GM12878 (cell line): Measurements from ENCODE around the gene CELF2. TPM values are rescaled to one million over a fixed set of nuclear protein-coding genes. Genes with fewer than 3 reads are reported as not detected.

Source experiments
- ATAC-seq: fragments of 200-7000 bp; cut with Tn5 transposase; 3 replicates; pipeline ENCODE4 v1.9.1; 2020; ENCODE audit warnings: mild to moderate bottlenecking, moderate library complexity
- BruUV-seq: library from RNA; stranded (reverse); fragments of 400-500 nt; replicated peaks from 2 replicates; lab custom pipeline; 2021; lab: Mats Ljungman, UMichigan
- CTCF ChIA-PET: fragments of 300-600 bp; sonication (Branson Sonifier 250); formaldehyde crosslinking; extraction: SDS; loops from one replicate; lab custom pipeline; 2021; ENCODE audit warnings: inconsistent platforms; lab: Yijun Ruan, JAX
- POLR2A ChIA-PET: fragments of 350-600 bp; formaldehyde crosslinking; extraction: SDS; loops from one replicate; lab custom pipeline; 2021; ENCODE audit warnings: inconsistent platforms; lab: Charles Lee
- RAD21 ChIA-PET: fragments of 300-600 bp; sonication (Branson Sonifier 250); formaldehyde crosslinking; loops from one replicate; lab custom pipeline; 2023; ENCODE audit warnings: antibody characterized with exemption; ENCODE audit not compliant: unreplicated experiment; lab: Charles Lee
- SMC1A ChIA-PET: fragments of 300-600 bp; sonication (Branson Sonifier 250); formaldehyde crosslinking; loops from one replicate; lab custom pipeline; 2023; ENCODE audit not compliant: unreplicated experiment, uncharacterized antibody; lab: Charles Lee
- DNase-seq: peaks from one replicate; pipeline ENCODE4 v3.0.0-alpha.2; 2011; ENCODE audit warnings: low read depth, low spot score
- FAIRE-seq: peaks from 3 replicates; lab custom pipeline; 2011; peaks lifted over from hg19 to GRCh38; lab: Jason Lieb, UNC
- H2AFZ ChIP-seq: 2 replicates; pipeline ENCODE4 v1.6.0; 2011; ENCODE audit warnings: low read depth, low read length, control low read depth; ENCODE audit not compliant: control insufficient read depth
- H3K27ac ChIP-seq: 2 replicates; pipeline ENCODE4 v1.5.1; 2011; ENCODE audit warnings: control low read depth; ENCODE audit not compliant: control insufficient read depth, insufficient read depth
- H3K27me3 ChIP-seq, 2 experiments: replicated peaks in 1 of 2; 2 replicates each; pipeline versions ENCODE4 v1.6.0 to v1.6.1; 2011; ENCODE audit warnings: low read length in 1 of 2; ENCODE audit not compliant: control insufficient read depth in 2 of 2, insufficient read depth in 2 of 2
- H3K36me3 ChIP-seq, 2 experiments: 2 replicates each; pipeline ENCODE4 v1.5.1; 2011; ENCODE audit warnings: low read length in 1 of 2; ENCODE audit not compliant: control insufficient read depth in 2 of 2, insufficient read depth in 2 of 2
- H3K4me1 ChIP-seq: 2 replicates; pipeline ENCODE4 v1.6.1; 2011; ENCODE audit warnings: mild to moderate bottlenecking, low read length, moderate library complexity, mixed read lengths; ENCODE audit not compliant: control insufficient read depth, insufficient read depth
- H3K4me2 ChIP-seq: 2 replicates; pipeline ENCODE4 v1.6.0; 2011; ENCODE audit warnings: control low read depth; ENCODE audit not compliant: control insufficient read depth, insufficient read depth
- H3K4me3 ChIP-seq: fragments of 200-600 bp; sonication (generic); 2 replicates; pipeline ENCODE4 v1.5.1; 2016
- H3K79me2 ChIP-seq: 2 replicates; pipeline ENCODE4 v1.6.0; 2011; ENCODE audit warnings: low read length; ENCODE audit not compliant: control insufficient read depth, insufficient read depth
- H3K9ac ChIP-seq: 2 replicates; pipeline ENCODE4 v1.8.0; 2011; ENCODE audit warnings: low read length, control low read depth, mixed read lengths; ENCODE audit not compliant: control insufficient read depth, insufficient read depth
- H3K9me3 ChIP-seq: replicated peaks from 3 replicates; pipeline ENCODE4 v1.5.1; 2011; ENCODE audit warnings: mild to moderate bottlenecking, low read length; ENCODE audit not compliant: control insufficient read depth, insufficient read depth
- H4K20me1 ChIP-seq: 2 replicates; pipeline ENCODE4 v1.6.0; 2011; ENCODE audit not compliant: control insufficient read depth, insufficient read depth
- ATF7 ChIP-seq: fragments of 450-650 bp; IDR thresholded peaks from 2 replicates; pipeline ENCODE4 v1.6.1; 2016; ENCODE audit warnings: low read depth, mild to moderate bottlenecking
- CHD2 ChIP-seq: IDR thresholded peaks from 2 replicates; pipeline ENCODE4 v1.6.1; 2011; ENCODE audit warnings: low read depth, low read length, improper control_type of control experiment, borderline replicate concordance
- EP300 ChIP-seq, 2 experiments: fragments of 150-350 bp in 1 of 2; IDR thresholded peaks; 2 replicates each; pipeline ENCODE4 v1.6.1; 2011 to 2012; ENCODE audit warnings: low read depth in 2 of 2, low read length in 2 of 2, borderline replicate concordance in 1 of 2, improper control_type of control experiment in 1 of 2, inconsistent platforms in 1 of 2; ENCODE audit not compliant: control insufficient read depth in 1 of 2
- EZH2 ChIP-seq: IDR thresholded peaks from 2 replicates; pipeline ENCODE4 v1.6.1; 2012; ENCODE audit warnings: low read depth, mild to moderate bottlenecking, control low read depth, inconsistent platforms, low read length, borderline replicate concordance; ENCODE audit not compliant: control insufficient read depth
- GATAD2B ChIP-seq: fragments of 450-650 bp; conservative IDR thresholded peaks from 2 replicates; pipeline ENCODE4 v1.6.1; 2017; ENCODE audit warnings: low read depth, mild to moderate bottlenecking, moderate library complexity
- IKZF1 ChIP-seq: fragments of 450-650 bp; conservative IDR thresholded peaks from 2 replicates; pipeline ENCODE4 v1.6.1; 2017; ENCODE audit warnings: antibody characterized with exemption, mild to moderate bottlenecking
- IKZF2 ChIP-seq, 2 experiments: fragments of 450-650 bp; IDR thresholded peaks; 2 replicates each; pipeline ENCODE4 v1.6.1; 2017; ENCODE audit warnings: mild to moderate bottlenecking in 2 of 2, moderate library complexity in 2 of 2
- MTA2 ChIP-seq: fragments of 450-650 bp; IDR thresholded peaks from 2 replicates; pipeline ENCODE4 v1.6.1; 2016; ENCODE audit warnings: low read depth, mild to moderate bottlenecking, moderate library complexity
- MYB ChIP-seq: fragments of 150-350 bp; IDR thresholded peaks from 2 replicates; pipeline ENCODE4 v1.6.1; 2014; ENCODE audit warnings: mild to moderate bottlenecking, low read depth, low read length, borderline replicate concordance
- NR2C1 ChIP-seq: fragments of 450-650 bp; IDR thresholded peaks from 2 replicates; pipeline ENCODE4 v1.6.1; 2017; ENCODE audit warnings: antibody characterized with exemption, mild to moderate bottlenecking, moderate library complexity
- PML ChIP-seq: IDR thresholded peaks from 2 replicates; pipeline ENCODE4 v1.6.1; 2012; ENCODE audit warnings: low read length, inconsistent platforms
- POLR2A ChIP-seq: IDR thresholded peaks from 2 replicates; pipeline ENCODE4 v1.6.1; 2011; ENCODE audit warnings: low read depth, mild to moderate bottlenecking, low read length
- POU2F2 ChIP-seq: IDR thresholded peaks from 3 replicates; pipeline ENCODE4 v1.6.1; 2011; ENCODE audit warnings: low read depth, mild to moderate bottlenecking, low read length, borderline replicate concordance
- TAF1 ChIP-seq: IDR thresholded peaks from 2 replicates; pipeline ENCODE4 v1.6.1; 2011; ENCODE audit warnings: mild to moderate bottlenecking, low read depth, low read length, borderline replicate concordance
- ZBED1 ChIP-seq: IDR thresholded peaks from 2 replicates; pipeline ENCODE4 v1.6.1; 2016; ENCODE audit warnings: borderline replicate concordance
- ZNF217 ChIP-seq: fragments of 450-650 bp; IDR thresholded peaks from 2 replicates; pipeline ENCODE4 v1.6.1; 2017; ENCODE audit warnings: antibody characterized with exemption, mild to moderate bottlenecking
- ZNF622 ChIP-seq: fragments of 450-650 bp; IDR thresholded peaks from 2 replicates; pipeline ENCODE4 v1.6.1; 2017; ENCODE audit warnings: mild to moderate bottlenecking, inconsistent platforms
- WGBS: methylation state at CpG from one replicate; pipeline ENCODE4 v1.1.6; 2016; ENCODE audit warnings: low lambda C conversion rate; ENCODE audit not compliant: insufficient replicate concordance, insufficient coverage; ENCODE audit errors: missing lambda C conversion rate; 5-methylcytosine and 5-hydroxymethylcytosine counted together
- in situ Hi-C: fragments of 300-500 bp; cut with MboI; formaldehyde crosslinking; loops from 9 replicates; pipeline ENCODE4 v1.14.3; 2018; ENCODE audit warnings: mixed read lengths
- intact Hi-C: fragments of 100-400 bp; cut with micrococcal nuclease; formaldehyde crosslinking; loops from one replicate; pipeline ENCODE4 v1.14.2; 2022; ENCODE audit not compliant: unreplicated experiment
- polyA plus RNA-seq, 11 experiments: library from polyadenylated mRNA; depleted of rRNA in 4 of 11; unstranded in 6 of 11; stranded (reverse) in 5 of 11; fragments of >200 nt; fragmentation: Nextera tagmentation in 4 of 11; fragmentation: Illumina TruSeq in 1 of 11; extraction: Ambion mirVana in 4 of 11; extraction: Trizol in 1 of 11; gene quantifications; 1 replicate in 1 of 11; 2 replicates in 10 of 11; pipeline versions ENCODE4 v1.2.1 to v1.2.3, GENCODE V29; 2011 to 2016; ENCODE audit warnings: inconsistent platforms in 2 of 11, missing spikeins in 2 of 11, low read depth in 1 of 11
- total RNA-seq, 4 experiments: library from RNA; depleted of rRNA in 3 of 4; stranded (reverse); fragments of >200 nt in 3 of 4; fragmentation: Illumina TruSeq in 1 of 4; extraction: Trizol in 1 of 4; gene quantifications; 2 replicates each; pipeline versions ENCODE4 v1.2.1 to v1.2.3, GENCODE V29; 2013 to 2021
- TF ChIP-seq, protein P1 (sequence below): fragments of 450-650 bp; IDR thresholded peaks from 2 replicates; pipeline ENCODE4 v1.6.1; 2014; ENCODE audit warnings: mild to moderate bottlenecking
- TF ChIP-seq, protein P2 (sequence below): IDR thresholded peaks from 2 replicates; pipeline ENCODE4 v1.6.1; 2012; ENCODE audit warnings: mild to moderate bottlenecking, low read depth, low read length

The CELF2 gene
- total and polyA plus RNA-seq, 10 of the 15 experiments (the other 5 are each of a cell fraction or from before 2014, with no cell fraction given) = 20.8 to 129 (median 86.3) TPM

DNA sequence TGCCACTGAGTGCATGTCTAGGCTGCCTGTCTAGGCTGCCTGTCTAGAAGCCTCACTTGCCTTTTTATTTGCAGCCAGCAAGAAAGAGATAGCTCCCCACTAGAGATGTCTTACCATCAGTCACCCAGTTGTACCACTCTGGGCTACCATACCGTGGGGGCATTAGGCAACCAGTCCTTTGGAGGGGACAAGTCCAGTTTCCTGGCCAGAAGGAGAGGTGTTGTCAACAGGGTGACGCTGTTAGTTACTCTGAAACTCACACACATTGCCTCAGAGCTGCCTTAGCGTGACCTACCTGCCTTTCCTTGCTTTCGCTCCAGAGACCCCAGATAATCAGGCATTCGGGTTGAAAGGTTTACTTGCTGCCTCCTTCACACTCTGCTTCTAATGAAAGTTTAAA is 155.4 kb downstream of the CELF2 start:
- Histone ChIP-seq H3K79me2 (peaks cover 100% of the 10 kb centered on the region), H4K20me1 (no peaks in the 10 kb centered on the region), H3K4me2 (peak overlapping the region; percentile 98), H2AFZ (no peak overlapping the region), H3K36me3 (peaks cover 9 to 11% of the 10 kb centered on the region in 2 experiments), H3K9me3 (no peaks in the 10 kb centered on the region), H3K27me3 (no peaks in the 10 kb centered on the region), H3K4me3 (peak overlapping the region; percentile 96), H3K27ac (peak overlapping the region; percentile 95), H3K9ac (peak overlapping the region; percentile 71), H3K4me1 (peaks cover 44% of the 10 kb centered on the region)
- in situ Hi-C loops (loop anchor here (10.0 kb wide), 2 partner anchors 512 to 872 kb away; partner anchors contain the start of gene UPF2), intact Hi-C loops (loop anchor here (10.0 kb wide), 2 partner anchors 272 to 512 kb away; no protein-coding TSS in a partner anchor)
- ChIA-PET SMC1A (interaction anchor here (0.8 to 18.3 kb wide), 16 partner anchors 6 to 97 kb away, joined by 3 to 417 read pairs (median 5); no protein-coding TSS in a partner anchor), RAD21 (interaction anchor here (0.9 to 8.5 kb wide), 7 partner anchors 8 to 98 kb away, joined by 3 to 212 read pairs (median 7); no protein-coding TSS in a partner anchor), POLR2A (interaction anchor here (0.9 to 8.7 kb wide), 6 partner anchors 8 to 72 kb away, joined by 3 to 130 read pairs (median 4); no protein-coding TSS in a partner anchor), CTCF (interaction anchor here (0.8 to 13.9 kb wide), 8 partner anchors 8 to 97 kb away, joined by 3 to 114 read pairs (median 8); no protein-coding TSS in a partner anchor)
- no peak for FAIRE-seq
- no TSS peak for BruUV-seq
- no peak for DNase-seq
- 3% methylated on average over 5 of the region's 5 CpGs for WGBS
- ATAC-seq = peak; percentile 17
- TF ChIP-seq EZH2 = no peak
- TF ChIP-seq ATF7 = no peak
- peak; percentile 43; the same call in 1 of the 2 replicates for TF ChIP-seq MTA2
- 0 out of 2 replicates have a peak, but pooled peaks have one; percentile 13 for TF ChIP-seq CHD2
- TF ChIP-seq IKZF1 = peak; percentile 48; the same call in 1 of the 2 replicates
- no peak for TF ChIP-seq PML
- TF ChIP-seq ZBED1 = no peak
- TF ChIP-seq, protein P1, sequence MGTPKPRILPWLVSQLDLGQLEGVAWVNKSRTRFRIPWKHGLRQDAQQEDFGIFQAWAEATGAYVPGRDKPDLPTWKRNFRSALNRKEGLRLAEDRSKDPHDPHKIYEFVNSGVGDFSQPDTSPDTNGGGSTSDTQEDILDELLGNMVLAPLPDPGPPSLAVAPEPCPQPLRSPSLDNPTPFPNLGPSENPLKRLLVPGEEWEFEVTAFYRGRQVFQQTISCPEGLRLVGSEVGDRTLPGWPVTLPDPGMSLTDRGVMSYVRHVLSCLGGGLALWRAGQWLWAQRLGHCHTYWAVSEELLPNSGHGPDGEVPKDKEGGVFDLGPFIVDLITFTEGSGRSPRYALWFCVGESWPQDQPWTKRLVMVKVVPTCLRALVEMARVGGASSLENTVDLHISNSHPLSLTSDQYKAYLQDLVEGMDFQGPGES = no peak
- peak in 1 of 2 experiments; percentile 24; a peak in 2 of 4 replicates for TF ChIP-seq IKZF2 (IDR thresholded peaks at IDR 0.05)
- no peak for TF ChIP-seq ZNF217
- peak; percentile 51; the same call in 1 of the 2 replicates for TF ChIP-seq GATAD2B
- TF ChIP-seq, protein P2, sequence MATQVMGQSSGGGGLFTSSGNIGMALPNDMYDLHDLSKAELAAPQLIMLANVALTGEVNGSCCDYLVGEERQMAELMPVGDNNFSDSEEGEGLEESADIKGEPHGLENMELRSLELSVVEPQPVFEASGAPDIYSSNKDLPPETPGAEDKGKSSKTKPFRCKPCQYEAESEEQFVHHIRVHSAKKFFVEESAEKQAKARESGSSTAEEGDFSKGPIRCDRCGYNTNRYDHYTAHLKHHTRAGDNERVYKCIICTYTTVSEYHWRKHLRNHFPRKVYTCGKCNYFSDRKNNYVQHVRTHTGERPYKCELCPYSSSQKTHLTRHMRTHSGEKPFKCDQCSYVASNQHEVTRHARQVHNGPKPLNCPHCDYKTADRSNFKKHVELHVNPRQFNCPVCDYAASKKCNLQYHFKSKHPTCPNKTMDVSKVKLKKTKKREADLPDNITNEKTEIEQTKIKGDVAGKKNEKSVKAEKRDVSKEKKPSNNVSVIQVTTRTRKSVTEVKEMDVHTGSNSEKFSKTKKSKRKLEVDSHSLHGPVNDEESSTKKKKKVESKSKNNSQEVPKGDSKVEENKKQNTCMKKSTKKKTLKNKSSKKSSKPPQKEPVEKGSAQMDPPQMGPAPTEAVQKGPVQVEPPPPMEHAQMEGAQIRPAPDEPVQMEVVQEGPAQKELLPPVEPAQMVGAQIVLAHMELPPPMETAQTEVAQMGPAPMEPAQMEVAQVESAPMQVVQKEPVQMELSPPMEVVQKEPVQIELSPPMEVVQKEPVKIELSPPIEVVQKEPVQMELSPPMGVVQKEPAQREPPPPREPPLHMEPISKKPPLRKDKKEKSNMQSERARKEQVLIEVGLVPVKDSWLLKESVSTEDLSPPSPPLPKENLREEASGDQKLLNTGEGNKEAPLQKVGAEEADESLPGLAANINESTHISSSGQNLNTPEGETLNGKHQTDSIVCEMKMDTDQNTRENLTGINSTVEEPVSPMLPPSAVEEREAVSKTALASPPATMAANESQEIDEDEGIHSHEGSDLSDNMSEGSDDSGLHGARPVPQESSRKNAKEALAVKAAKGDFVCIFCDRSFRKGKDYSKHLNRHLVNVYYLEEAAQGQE = no peak
- TF ChIP-seq EP300 (IDR thresholded peaks at IDR 0.05; ENCODE audit: borderline replicate concordance in 1 of 2, control insufficient read depth in 1 of 2, low read depth in 2 of 2, low read length in 2 of 2) = peak; percentile 22 to 53; a peak in 2 of 4 replicates
- TF ChIP-seq POU2F2 = 0 out of 3 replicates have a peak, but pooled peaks have one; percentile 30
- no peak for TF ChIP-seq ZNF622
- TF ChIP-seq POLR2A = peak; percentile 26; the same call in 1 of the 2 replicates
- no peak for TF ChIP-seq TAF1
- no peak for TF ChIP-seq NR2C1
- TF ChIP-seq MYB = no peak
